ENCODE results near the gene NGF.

Gene NGF

GRCh38 chr1:115289940-115290339, 48.1 kb downstream of the NGF start:
- H3K4me3 ChIP-seq (ENCODE audit: low read length), result no peak overlapping the region
- no peak for DNase-seq (ENCODE audit: low read depth, low spot score)

- no peak for DNase-seq (ENCODE audit: low read depth, low spot score)
- no peak overlapping the region for H3K4me3 ChIP-seq (ENCODE audit: low read length)
Observed at GRCh38 chr1:115288591-115289198, 49.4 kb downstream of the NGF start.

- no peak for DNase-seq (ENCODE audit: low read depth, low spot score)
- no peak overlapping the region for H3K4me3 ChIP-seq (ENCODE audit: low read length)
Observed at GRCh38 chr1:115286431-115287205, 51.4 kb downstream of the NGF start.

- H3K4me3 ChIP-seq (ENCODE audit: low read length), result no peak overlapping the region
- no peak for DNase-seq (ENCODE audit: low read depth, low spot score)
Observed at GRCh38 chr1:115284209-115284608, 53.8 kb downstream of the NGF start.

- DNase-seq (ENCODE audit: low read depth, low spot score), result no peak
- no peak overlapping the region for H3K4me3 ChIP-seq (ENCODE audit: low read length)
Observed at GRCh38 chr1:115283681-115284146, 54.3 kb downstream of the NGF start.

- no peak for DNase-seq (ENCODE audit: low read depth, low spot score)
- H3K4me3 ChIP-seq (ENCODE audit: low read length), result no peak overlapping the region
Observed at GRCh38 chr1:115283249-115283648, 54.8 kb downstream of the NGF start.

GRCh38 chr1:115282807-115283208, 55.2 kb downstream of the NGF start:
- DNase-seq (ENCODE audit: low read depth, low spot score), result no peak
- no peak overlapping the region for H3K4me3 ChIP-seq (ENCODE audit: low read length)

- no peak for DNase-seq (ENCODE audit: low read depth, low spot score)
- no peak overlapping the region for H3K4me3 ChIP-seq (ENCODE audit: low read length)
Observed at GRCh38 chr1:115281143-115281542, 56.9 kb downstream of the NGF start.

GRCh38 chr1:115280064-115280463, 58.0 kb downstream of the NGF start:
- no peak for DNase-seq (ENCODE audit: low read depth, low spot score)
- no peak overlapping the region for H3K4me3 ChIP-seq (ENCODE audit: low read length)

GRCh38 chr1:115278211-115278610, 59.8 kb downstream of the NGF start:
- no peak overlapping the region for H3K4me3 ChIP-seq (ENCODE audit: low read length)
- DNase-seq (ENCODE audit: low read depth, low spot score), result no peak

- H3K4me3 ChIP-seq (ENCODE audit: low read length), result no peak overlapping the region
- no peak for DNase-seq (ENCODE audit: low read depth, low spot score)
Observed at GRCh38 chr1:115277276-115277675, 60.8 kb downstream of the NGF start.

- peak; percentile 51 for DNase-seq (ENCODE audit: low read depth, low spot score)
- H3K4me3 ChIP-seq (ENCODE audit: low read length), result no peak overlapping the region
Observed at GRCh38 chr1:115275216-115275615, 62.8 kb downstream of the NGF start.

- no peak overlapping the region for H3K4me3 ChIP-seq (ENCODE audit: low read length)
- DNase-seq (ENCODE audit: low read depth, low spot score), result no peak
Observed at GRCh38 chr1:115274467-115274866, 63.6 kb downstream of the NGF start.

GRCh38 chr1:115266729-115267421, 71.2 kb downstream of the NGF start:
- no peak for DNase-seq (ENCODE audit: low read depth, low spot score)
- H3K4me3 ChIP-seq (ENCODE audit: low read length), result no peak overlapping the region

GRCh38 chr1:115265099-115265498, 73.0 kb downstream of the NGF start:
- no peak overlapping the region for H3K4me3 ChIP-seq (ENCODE audit: low read length)
- DNase-seq (ENCODE audit: low read depth, low spot score), result no peak

- DNase-seq (ENCODE audit: low read depth, low spot score), result no peak
- H3K4me3 ChIP-seq (ENCODE audit: low read length), result no peak overlapping the region
Observed at GRCh38 chr1:115262886-115263285, 75.2 kb downstream of the NGF start.

GRCh38 chr1:115261496-115261895, 76.6 kb downstream of the NGF start:
- H3K4me3 ChIP-seq (ENCODE audit: low read length), result no peak overlapping the region
- DNase-seq (ENCODE audit: low read depth, low spot score), result no peak

GRCh38 chr1:115258302-115258866, 79.7 kb downstream of the NGF start:
- DNase-seq (ENCODE audit: low read depth, low spot score), result no peak
- no peak overlapping the region for H3K4me3 ChIP-seq (ENCODE audit: low read length)

GRCh38 chr1:115257591-115257990, 80.5 kb downstream of the NGF start:
- H3K4me3 ChIP-seq (ENCODE audit: low read length), result no peak overlapping the region
- no peak for DNase-seq (ENCODE audit: low read depth, low spot score)

- no peak for DNase-seq (ENCODE audit: low read depth, low spot score)
Observed at GRCh38 chr1:115255154-115255553, 82.9 kb downstream of the NGF start.

More at GRCh38 chr1:115255154-115255553, 82.9 kb downstream of the NGF start:
- H3K4me3 ChIP-seq (ENCODE audit: low read length), result no peak overlapping the region
